RWPE1 (cell line): ENCODE data around the gene AMOTL1.

ENCODE experiments used
- CTCF ChIA-PET: fragments of 350-600 bp; sonication (Branson Sonifier 250); formaldehyde crosslinking; extraction: SDS; loops from one replicate; lab custom pipeline; 2021; lab: Yijun Ruan, JAX
- POLR2A ChIA-PET: fragments of 400-600 bp; formaldehyde crosslinking; extraction: SDS; loops from one replicate; lab custom pipeline; 2020; ENCODE audit warnings: antibody characterized with exemption; ENCODE audit not compliant: low non-redundant PET; lab: Yijun Ruan, JAX
- DNase-seq: peaks from one replicate; pipeline ENCODE4 v3.0.0; 2012; ENCODE audit warnings: low spot score
- H3K27ac ChIP-seq: fragments of 450-650 bp; 2 replicates; pipeline ENCODE4 v1.5.1; 2017
- CTCF ChIP-seq: fragments of 450-650 bp; conservative IDR thresholded peaks from 2 replicates; pipeline ENCODE4 v1.5.1; 2017; ENCODE audit warnings: low read depth, mild to moderate bottlenecking

AMOTL1 gene

GRCh38 chr11:94834911-94835593, 66.9 kb downstream of the AMOTL1 start:
- CTCF ChIA-PET: no interaction called here
- POLR2A ChIA-PET: no interaction called here

DNA sequence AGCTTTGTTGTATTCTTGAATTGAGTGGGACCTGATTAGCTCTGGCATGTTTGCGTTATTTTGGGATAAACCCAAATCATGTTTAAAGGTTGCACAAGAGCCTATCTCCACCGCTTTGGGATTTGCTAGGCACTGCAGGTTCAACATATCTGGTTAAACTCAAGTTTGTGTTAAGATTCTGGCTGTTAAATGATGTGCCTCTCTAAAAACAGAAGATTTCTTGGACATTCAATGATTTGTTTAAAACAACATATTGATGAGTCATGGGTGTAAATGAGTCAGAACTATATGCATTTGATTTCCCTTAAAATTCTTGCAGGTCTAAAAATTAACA, 67.4 kb downstream of the AMOTL1 start:
- peak; percentile 30 for DNase-seq
- POLR2A ChIA-PET: no interaction called here
- CTCF ChIA-PET: no interaction called here
- no peak for TF ChIP-seq CTCF
- no peak overlapping the region for H3K27ac ChIP-seq

More at GRCh38 chr11:94834911-94835593, 66.9 kb downstream of the AMOTL1 start:
- DNase-seq: no peak
- H3K27ac ChIP-seq: no peak overlapping the region
- TF ChIP-seq CTCF: no peak

DNA sequence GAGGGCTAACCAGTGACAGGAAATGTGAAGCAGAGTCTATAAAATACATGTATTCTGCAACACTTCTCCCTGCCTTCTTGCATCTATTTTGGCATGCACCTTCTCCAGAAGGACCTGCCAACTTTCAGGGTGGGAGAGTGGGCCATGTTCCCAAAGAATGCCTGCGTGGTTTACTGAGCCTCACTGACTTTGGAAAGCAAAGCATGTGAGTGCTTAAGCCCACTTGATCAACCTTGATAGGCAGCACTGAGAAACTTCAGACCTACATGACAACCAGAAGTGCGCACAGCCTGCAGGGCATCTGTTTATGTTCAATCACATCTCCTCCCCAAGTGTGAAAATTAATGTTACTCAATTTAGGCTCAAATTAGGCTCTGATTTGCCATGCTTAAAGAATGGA, 69.2 kb downstream of the AMOTL1 start:
- no peak for TF ChIP-seq CTCF
- ChIA-PET POLR2A (no interaction called here), CTCF (interaction anchor here (0.8 to 1.2 kb wide), 2 partner anchors 11 to 214 kb away, joined by 3 to 5 read pairs; no protein-coding TSS in a partner anchor)
- no peak overlapping the region for H3K27ac ChIP-seq
- DNase-seq: no peak

DNA sequence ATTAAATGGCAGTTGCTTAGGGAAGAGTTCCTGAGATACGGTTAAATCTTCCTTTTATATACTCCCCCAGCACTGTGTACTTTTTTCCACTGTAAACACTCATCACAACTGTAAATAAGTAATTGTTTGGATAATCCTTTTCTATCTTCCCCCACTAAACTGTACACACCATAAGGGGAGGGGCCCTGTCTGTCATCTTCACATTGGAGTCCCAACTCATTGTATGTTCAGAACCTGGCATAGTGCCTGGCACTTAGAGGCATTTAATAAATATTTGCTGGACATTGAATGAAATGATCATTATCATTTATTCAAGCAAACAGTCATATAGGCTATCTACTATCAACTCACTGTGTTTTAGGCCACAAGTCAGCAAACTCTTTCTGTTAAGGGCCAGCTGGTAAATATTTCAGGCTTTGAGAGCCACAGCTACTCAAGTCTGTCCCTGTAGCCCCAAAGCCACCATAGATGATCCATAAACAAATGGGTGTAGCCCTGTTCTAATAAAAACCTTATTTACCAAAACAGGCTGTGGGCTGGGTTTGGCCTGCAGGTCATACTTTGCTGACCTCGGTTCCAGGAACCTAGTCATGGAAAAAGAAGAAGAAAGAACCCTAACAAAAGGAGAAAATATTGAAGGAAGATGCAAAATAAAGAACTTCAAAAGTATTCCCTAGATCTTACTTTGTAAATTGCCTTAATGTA, 70.0 kb downstream of the AMOTL1 start:
- DNase-seq: no peak
- ChIA-PET POLR2A (no interaction called here), CTCF (interaction anchor here (0.6 to 1.2 kb wide), 3 partner anchors 12 to 215 kb away, joined by 3 to 5 read pairs (median 3); no protein-coding TSS in a partner anchor)
- no peak for TF ChIP-seq CTCF
- no peak overlapping the region for H3K27ac ChIP-seq

DNA sequence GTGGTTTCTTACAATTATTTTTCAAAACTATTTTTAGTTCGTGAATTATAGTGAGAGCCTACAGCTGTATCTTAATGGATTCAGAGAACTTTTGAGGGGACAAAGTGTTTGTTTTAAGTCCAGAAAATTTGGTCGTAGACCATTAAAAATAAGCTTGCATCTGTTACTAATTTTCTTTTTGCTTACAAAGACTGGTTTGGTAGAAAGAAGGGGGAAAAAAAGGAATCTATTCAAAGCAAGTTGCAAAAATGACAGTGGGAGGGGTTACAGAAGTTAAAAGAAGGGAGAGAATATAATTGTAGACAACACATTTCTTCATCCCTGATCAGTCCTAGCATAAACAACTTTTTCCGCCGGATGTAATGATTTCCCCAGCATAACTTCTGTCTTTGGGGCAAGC, 72.1 kb downstream of the AMOTL1 start:
- POLR2A ChIA-PET: no interaction called here
- no peak for DNase-seq
- no peak overlapping the region for H3K27ac ChIP-seq
- CTCF ChIA-PET: interaction anchor here (0.7 kb wide), 1 partner anchor 945 kb away, joined by 4 read pairs; no protein-coding TSS in a partner anchor
- TF ChIP-seq CTCF: no peak

DNA sequence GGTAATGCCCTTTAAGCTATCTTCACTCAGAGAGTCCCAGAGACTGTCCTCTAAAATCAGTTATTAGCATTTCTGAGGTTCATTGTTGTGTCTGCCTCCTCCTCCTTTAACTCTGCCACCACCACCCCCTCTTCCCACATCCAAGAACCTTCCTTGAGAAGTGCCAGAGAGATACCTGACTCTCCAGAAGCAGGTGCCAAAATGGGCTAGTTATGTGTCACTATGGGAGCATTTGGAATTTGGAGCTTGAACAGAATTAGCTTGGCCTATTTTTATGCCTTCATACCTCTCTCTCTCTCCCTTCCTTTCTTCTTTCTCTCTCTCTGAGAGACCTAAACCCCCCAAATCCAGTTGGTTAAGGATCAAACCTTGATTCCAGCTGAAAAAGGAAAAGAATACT, 75.9 kb downstream of the AMOTL1 start:
- DNase-seq: no peak
- TF ChIP-seq CTCF: no peak
- no peak overlapping the region for H3K27ac ChIP-seq
- ChIA-PET CTCF (no interaction called here), POLR2A (no interaction called here)
